Smooth muscle cell of the brain vasculature (primary cell): ENCODE measurements around the gene TGFBI.
"Not testable (repeated sequence)": the region's sequence is repeated elsewhere in the genome, so short reads cannot be mapped to it uniquely, and the experiment has no call there.

Experiments used
- DNase-seq: peaks from one replicate; pipeline ENCODE4 v3.0.0-alpha.2; 2012; ENCODE audit warnings: low read depth, low spot score

TGFBI gene

GRCh38 chr5:136045026-136045425, 16.2 kb downstream of the TGFBI start:
- not testable (repeated sequence) for DNase-seq

- no peak for DNase-seq
These were observed 17.5 kb downstream of the TGFBI start for GRCh38 chr5:136046246-136046645.

GRCh38 chr5:136047858-136048257, 19.1 kb downstream of the TGFBI start:
- DNase-seq, result no peak

GRCh38 chr5:136048966-136049365, 20.2 kb downstream of the TGFBI start:
- no peak for DNase-seq

GRCh38 chr5:136051486-136052220, 22.9 kb downstream of the TGFBI start:
- DNase-seq, result no peak

GRCh38 chr5:136052692-136053335, 24.0 kb downstream of the TGFBI start:
- no peak for DNase-seq

- DNase-seq, result peak; percentile 70
These were observed 24.8 kb downstream of the TGFBI start for GRCh38 chr5:136053336-136054141.

- no peak for DNase-seq
These were observed 25.6 kb downstream of the TGFBI start for GRCh38 chr5:136054142-136055019.

GRCh38 chr5:136055612-136056309, 27.0 kb downstream of the TGFBI start:
- no peak for DNase-seq

GRCh38 chr5:136056336-136056735, 27.5 kb downstream of the TGFBI start:
- no peak for DNase-seq

GRCh38 chr5:136056771-136057335, 28.1 kb downstream of the TGFBI start:
- no peak for DNase-seq

- DNase-seq, result no peak
These were observed 28.7 kb downstream of the TGFBI start for GRCh38 chr5:136057401-136058038.

- peak; percentile 93 for DNase-seq
These were observed 29.5 kb downstream of the TGFBI start for GRCh38 chr5:136058039-136058971.

GRCh38 chr5:136058972-136059354, 30.2 kb downstream of the TGFBI start:
- DNase-seq, result no peak

- no peak for DNase-seq
These were observed 32.2 kb downstream of the TGFBI start for GRCh38 chr5:136060963-136061362.

GRCh38 chr5:136061630-136062365, 33.0 kb downstream of the TGFBI start:
- DNase-seq, result no peak

- DNase-seq, result no peak
These were observed 33.8 kb downstream of the TGFBI start for GRCh38 chr5:136062366-136063274.
